ENCODE data around the gene FZD8. TPM values are rescaled to one million over a fixed set of nuclear protein-coding genes. Genes with fewer than 3 reads are reported as not detected.

The FZD8 gene
- total and polyA plus RNA-seq, 2 of the 4 experiments (the other 2 are of a cell fraction), result 3.6 to 3.9 TPM

DNA sequence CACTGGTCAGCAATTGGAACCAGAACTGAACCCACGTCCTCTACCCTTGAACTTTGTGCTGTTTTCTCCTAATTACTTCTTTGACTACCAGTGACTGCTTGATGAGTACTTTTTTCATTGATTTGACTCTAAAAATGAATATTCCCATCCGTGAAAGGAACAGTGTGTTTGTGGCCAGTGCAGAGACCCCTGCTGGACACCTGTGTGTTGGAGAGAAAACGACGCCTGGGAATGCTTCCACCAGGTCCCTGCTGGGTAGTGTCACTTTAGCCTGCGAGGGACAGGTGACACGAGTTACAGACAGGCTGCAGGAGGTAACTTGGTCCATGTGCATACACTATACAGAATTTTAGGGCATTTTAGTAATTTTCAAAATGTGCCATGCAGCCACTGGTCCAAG lies 43.7 kb downstream of the FZD8 start:
- H3K79me1 ChIP-seq (ENCODE audit: low read depth in 1 of 2, low read length in 2 of 2), result no peaks in the 10 kb centered on the region
- H2AK9ac ChIP-seq (replicated peaks; ENCODE audit: low read depth, low read length, poor library complexity), result no peak overlapping the region
- no peaks in the 10 kb centered on the region for H3K9me1 ChIP-seq (ENCODE audit: insufficient read depth, low read length)
- H4K8ac ChIP-seq (ENCODE audit: low read depth in 2 of 2, low read length in 2 of 2), result no peak overlapping the region
- no peaks in the 10 kb centered on the region for H3K36me3 ChIP-seq (ENCODE audit: control insufficient read depth, insufficient read depth, low read length)
- H4K20me1 ChIP-seq (ENCODE audit: insufficient read depth, low read length), result no peaks in the 10 kb centered on the region
- ATAC-seq (ENCODE audit: low read depth) (no peak), DNase-seq (no peak)
- no peak overlapping the region for H4K5ac ChIP-seq (ENCODE audit: low read depth, low read length)
- TF ChIP-seq RAD21 (IDR thresholded peaks at IDR 0.05; ENCODE audit: low read length) (0 out of 2 replicates have a peak, but pooled peaks have one; percentile 5), MAFK (IDR thresholded peaks at IDR 0.05; ENCODE audit: low read depth, low read length) (no peak), RCOR1 (IDR thresholded peaks at IDR 0.05; ENCODE audit: insufficient replicate concordance, low read length) (no peak), FOS (IDR thresholded peaks at IDR 0.05; ENCODE audit: low read depth, low read length) (no peak), MAZ (IDR thresholded peaks at IDR 0.05; ENCODE audit: borderline replicate concordance, low read depth, low read length) (no peak), CEBPB (IDR thresholded peaks at IDR 0.05; ENCODE audit: low read depth, low read length) (no peak), RFX5 (IDR thresholded peaks at IDR 0.05; ENCODE audit: low read depth, low read length) (no peak), POLR2A (IDR thresholded peaks at IDR 0.05; ENCODE audit: low read depth, low read length) (no peak), SMC3 (IDR thresholded peaks at IDR 0.05; ENCODE audit: low read depth, low read length) (0 out of 2 replicates have a peak, but pooled peaks have one; percentile 15)
- TF ChIP-seq, protein P1, sequence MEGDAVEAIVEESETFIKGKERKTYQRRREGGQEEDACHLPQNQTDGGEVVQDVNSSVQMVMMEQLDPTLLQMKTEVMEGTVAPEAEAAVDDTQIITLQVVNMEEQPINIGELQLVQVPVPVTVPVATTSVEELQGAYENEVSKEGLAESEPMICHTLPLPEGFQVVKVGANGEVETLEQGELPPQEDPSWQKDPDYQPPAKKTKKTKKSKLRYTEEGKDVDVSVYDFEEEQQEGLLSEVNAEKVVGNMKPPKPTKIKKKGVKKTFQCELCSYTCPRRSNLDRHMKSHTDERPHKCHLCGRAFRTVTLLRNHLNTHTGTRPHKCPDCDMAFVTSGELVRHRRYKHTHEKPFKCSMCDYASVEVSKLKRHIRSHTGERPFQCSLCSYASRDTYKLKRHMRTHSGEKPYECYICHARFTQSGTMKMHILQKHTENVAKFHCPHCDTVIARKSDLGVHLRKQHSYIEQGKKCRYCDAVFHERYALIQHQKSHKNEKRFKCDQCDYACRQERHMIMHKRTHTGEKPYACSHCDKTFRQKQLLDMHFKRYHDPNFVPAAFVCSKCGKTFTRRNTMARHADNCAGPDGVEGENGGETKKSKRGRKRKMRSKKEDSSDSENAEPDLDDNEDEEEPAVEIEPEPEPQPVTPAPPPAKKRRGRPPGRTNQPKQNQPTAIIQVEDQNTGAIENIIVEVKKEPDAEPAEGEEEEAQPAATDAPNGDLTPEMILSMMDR (conservative IDR thresholded peaks at IDR 0.05; ENCODE audit: low read depth, low read length), result peak; percentile 32
- TF ChIP-seq, protein P2, sequence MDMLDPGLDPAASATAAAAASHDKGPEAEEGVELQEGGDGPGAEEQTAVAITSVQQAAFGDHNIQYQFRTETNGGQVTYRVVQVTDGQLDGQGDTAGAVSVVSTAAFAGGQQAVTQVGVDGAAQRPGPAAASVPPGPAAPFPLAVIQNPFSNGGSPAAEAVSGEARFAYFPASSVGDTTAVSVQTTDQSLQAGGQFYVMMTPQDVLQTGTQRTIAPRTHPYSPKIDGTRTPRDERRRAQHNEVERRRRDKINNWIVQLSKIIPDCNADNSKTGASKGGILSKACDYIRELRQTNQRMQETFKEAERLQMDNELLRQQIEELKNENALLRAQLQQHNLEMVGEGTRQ (IDR thresholded peaks at IDR 0.05; ENCODE audit: low read depth, low read length), result no peak
- TF ChIP-seq, protein P3, sequence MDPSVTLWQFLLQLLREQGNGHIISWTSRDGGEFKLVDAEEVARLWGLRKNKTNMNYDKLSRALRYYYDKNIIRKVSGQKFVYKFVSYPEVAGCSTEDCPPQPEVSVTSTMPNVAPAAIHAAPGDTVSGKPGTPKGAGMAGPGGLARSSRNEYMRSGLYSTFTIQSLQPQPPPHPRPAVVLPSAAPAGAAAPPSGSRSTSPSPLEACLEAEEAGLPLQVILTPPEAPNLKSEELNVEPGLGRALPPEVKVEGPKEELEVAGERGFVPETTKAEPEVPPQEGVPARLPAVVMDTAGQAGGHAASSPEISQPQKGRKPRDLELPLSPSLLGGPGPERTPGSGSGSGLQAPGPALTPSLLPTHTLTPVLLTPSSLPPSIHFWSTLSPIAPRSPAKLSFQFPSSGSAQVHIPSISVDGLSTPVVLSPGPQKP (IDR thresholded peaks at IDR 0.05; ENCODE audit: borderline replicate concordance, low read depth, low read length), result no peak
- WGBS, 2 experiments (ENCODE audit: extremely low coverage in 2 of 2, insufficient read length in 1 of 2), result 40% methylated on average over 1 of the region's 6 CpGs; no CpG with 5 or more reads in 1 of the 2 experiments
- no peak overlapping the region for H3K18ac ChIP-seq (ENCODE audit: low read depth, low read length)
- ChIA-PET POLR2A (ENCODE audit: unreplicated experiment) (no interaction called here), CTCF (no interaction called here)
- H2BK120ac ChIP-seq (ENCODE audit: low read depth, low read length), result no peak overlapping the region
- H3K9ac ChIP-seq (ENCODE audit: low read depth, low read length), result no peak overlapping the region
- H4K91ac ChIP-seq (ENCODE audit: insufficient read depth, low read depth, low read length), result no peak overlapping the region
- in situ Hi-C loops (cut with MboI; ENCODE audit: low sequenced_read_pairs), result no loop called here
- no TSS peak for BruUV-seq (replicated peaks)
- H3K23ac ChIP-seq (ENCODE audit: low read depth, low read length), result no peak overlapping the region
- H3K27ac ChIP-seq (ENCODE audit: insufficient read depth, low read length), result no peak overlapping the region
- H3K14ac ChIP-seq (replicated peaks; ENCODE audit: low read depth, low read length), result no peak overlapping the region
- H2BK5ac ChIP-seq (ENCODE audit: low read depth, low read length, poor library complexity, severe bottlenecking), result no peak overlapping the region
- H2AFZ ChIP-seq (replicated peaks; ENCODE audit: low read length, poor library complexity), result no peak overlapping the region
- H3K27me3 ChIP-seq (ENCODE audit: control insufficient read depth, insufficient read depth, low read length), result peaks cover 27% of the 10 kb centered on the region
- no peak overlapping the region for H3K56ac ChIP-seq (ENCODE audit: extremely low read depth, insufficient read depth, low read length)
- H2BK15ac ChIP-seq (ENCODE audit: low read depth, low read length), result no peak overlapping the region
- H2BK20ac ChIP-seq (ENCODE audit: low read depth, low read length), result no peak overlapping the region
- H2AK5ac ChIP-seq (ENCODE audit: low read depth, low read length), result no peak overlapping the region
- no peak overlapping the region for H3K4ac ChIP-seq (ENCODE audit: low read depth, low read length)
- intact Hi-C loops (cut with micrococcal nuclease), result loop anchor here (10.0 kb wide), 1 partner anchor 364 kb away; no protein-coding TSS in a partner anchor
- H3K4me2 ChIP-seq (ENCODE audit: low read depth, low read length), result no peak overlapping the region
- dilution Hi-C loops (cut with HindIII; ENCODE audit: low sequenced_read_pairs, unreplicated experiment), result no loop called here
- no peaks in the 10 kb centered on the region for H3K4me1 ChIP-seq (ENCODE audit: control insufficient read depth, insufficient read depth, low read length)
- peaks cover 3% of the 10 kb centered on the region; the same call in 1 of the 2 replicates for H3K9me3 ChIP-seq (ENCODE audit: control insufficient read depth, insufficient read depth, low read length)
- no peak overlapping the region for H3K4me3 ChIP-seq (ENCODE audit: insufficient read depth, low read depth, low read length)
